ENCODE results near the gene STK32B. TPM values are rescaled to one million over a fixed set of nuclear protein-coding genes. Genes with fewer than 3 reads are reported as not detected.
A peak's percentile ranks its signal among the peaks of the same experiment; 100 is the strongest.

Gene STK32B
- polyA plus RNA-seq, 4 donors: 0.27 to 0.75 (median 0.58) TPM; not detected in 1

DNA sequence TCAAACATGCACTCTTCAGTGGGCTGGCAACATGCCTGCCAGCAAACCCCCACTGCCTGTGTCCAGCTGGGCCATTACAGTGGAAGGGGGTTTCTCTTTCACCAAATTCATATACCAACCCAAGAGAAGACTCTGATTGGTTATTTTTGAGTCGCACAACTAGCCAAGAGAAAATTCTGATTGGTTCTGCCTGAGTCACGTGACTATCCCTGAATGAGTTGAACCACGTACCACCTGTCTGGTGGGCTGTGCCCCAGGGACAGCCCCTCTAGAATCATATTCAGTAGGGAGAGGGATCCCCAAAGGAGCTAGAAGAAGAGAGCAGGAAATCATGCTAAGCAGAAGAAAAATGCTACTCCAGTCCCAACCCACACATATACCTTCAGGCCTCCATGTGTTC is 313.1 kb downstream of the STK32B start:
- no peaks in the 10 kb centered on the region for H3K4me1 ChIP-seq (ENCODE audit: control insufficient read depth in 3 of 3, insufficient read depth in 2 of 3, low read depth in 1 of 3, low read length in 2 of 3)
- no peaks in the 10 kb centered on the region for H3K27me3 ChIP-seq (ENCODE audit: control insufficient read depth in 3 of 3, insufficient read depth in 3 of 3, low read length in 3 of 3)
- H3K27ac ChIP-seq (ENCODE audit: low read depth in 1 of 3, low read length in 2 of 3): no peak overlapping the region
- DNase-seq: no peak
- H3K9me3 ChIP-seq (ENCODE audit: control insufficient read depth in 2 of 2, insufficient read depth in 1 of 2, low read depth in 1 of 2, low read length in 1 of 2): no peaks in the 10 kb centered on the region
- no peak for FAIRE-seq
- no peak overlapping the region for H3K4me3 ChIP-seq (ENCODE audit: low read depth in 1 of 3, low read length in 3 of 3)
- 80 to 87% (median 84%) methylated on average over 3 of the region's 3 CpGs for WGBS, 3 donors
- no peaks in the 10 kb centered on the region for H3K36me3 ChIP-seq (ENCODE audit: control insufficient read depth in 3 of 3, insufficient read depth in 2 of 3, low read depth in 1 of 3, low read length in 3 of 3)

DNA sequence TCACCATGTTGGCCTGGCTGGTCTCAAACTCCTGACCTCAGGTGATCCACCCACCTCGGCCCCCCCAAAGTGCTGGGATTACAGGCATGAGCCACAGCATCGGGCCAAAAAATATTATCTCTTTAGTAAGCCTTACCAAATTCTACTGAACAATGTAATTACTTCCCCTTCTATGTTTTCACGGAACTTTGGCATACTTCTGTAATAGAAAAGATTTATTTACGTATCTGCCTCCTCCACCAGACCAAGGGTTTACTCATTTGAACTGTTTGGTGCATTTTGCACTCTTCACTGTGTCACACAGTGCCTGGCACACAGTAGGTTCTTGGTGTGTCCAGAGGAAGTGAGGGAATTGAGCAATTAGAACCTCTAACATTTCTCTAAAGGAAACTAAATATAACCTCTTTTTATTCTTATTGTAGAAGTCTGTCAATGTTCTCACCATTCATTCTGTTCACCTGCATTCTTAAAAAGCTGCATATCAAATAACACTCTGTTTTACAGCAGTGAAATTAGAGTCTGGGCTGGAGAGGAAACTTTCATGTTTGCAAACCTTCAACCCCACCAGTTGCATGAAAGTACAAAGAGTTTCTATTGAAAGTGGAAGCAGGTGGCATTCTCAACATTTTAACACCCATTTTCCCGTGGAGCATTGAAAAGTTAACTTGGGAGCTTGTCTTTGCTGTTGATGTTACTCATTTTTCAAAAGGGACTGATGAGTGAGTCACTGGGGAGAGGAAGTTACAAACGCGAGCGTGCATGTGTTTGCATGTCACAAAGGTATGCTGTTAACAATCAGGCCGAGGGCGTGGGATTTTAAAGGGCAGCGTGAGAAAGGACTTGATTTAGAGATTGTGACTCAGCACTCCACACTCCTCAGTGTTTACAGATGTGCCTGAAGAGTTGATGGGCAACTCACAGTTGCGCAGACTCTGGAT is 314.1 kb downstream of the STK32B start:
- H3K9me3 ChIP-seq (ENCODE audit: control insufficient read depth in 2 of 2, insufficient read depth in 1 of 2, low read depth in 1 of 2, low read length in 1 of 2): no peaks in the 10 kb centered on the region
- no peak overlapping the region for H3K27ac ChIP-seq (ENCODE audit: low read depth in 1 of 3, low read length in 2 of 3)
- H3K4me3 ChIP-seq (ENCODE audit: low read depth in 1 of 3, low read length in 3 of 3): no peak overlapping the region
- H3K4me1 ChIP-seq (ENCODE audit: control insufficient read depth in 3 of 3, insufficient read depth in 2 of 3, low read depth in 1 of 3, low read length in 2 of 3): no peaks in the 10 kb centered on the region
- FAIRE-seq (no peak), DNase-seq (peak in 1 of 2 donors; percentile 14)
- 28 to 56% (median 35%) methylated on average over 12 of the region's 12 CpGs for WGBS, 3 donors
- H3K27me3 ChIP-seq (ENCODE audit: control insufficient read depth in 3 of 3, insufficient read depth in 3 of 3, low read length in 3 of 3): no peaks in the 10 kb centered on the region
- no peaks in the 10 kb centered on the region for H3K36me3 ChIP-seq (ENCODE audit: control insufficient read depth in 3 of 3, insufficient read depth in 2 of 3, low read depth in 1 of 3, low read length in 3 of 3)

DNA sequence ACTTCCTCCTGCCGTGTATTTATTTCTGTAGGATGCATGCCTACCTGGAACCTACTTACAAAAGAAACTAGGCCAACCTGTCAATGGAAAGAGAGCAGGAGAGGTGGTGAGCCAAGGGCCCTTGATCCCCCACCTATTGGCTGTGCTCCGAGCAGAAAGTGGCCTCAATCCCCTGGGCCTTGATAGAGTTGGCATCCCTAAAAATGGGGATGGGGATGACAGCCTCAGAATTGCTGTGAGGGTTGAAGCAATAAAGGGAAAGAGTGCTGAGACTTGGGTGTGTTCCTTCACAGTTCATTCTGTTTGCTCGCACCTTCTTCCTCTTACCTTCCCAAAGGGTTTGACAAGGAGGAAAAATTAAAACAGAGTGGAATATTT is 314.7 kb downstream of the STK32B start:
- 52 to 75% (median 59%) methylated on average over 3 of the region's 3 CpGs for WGBS, 3 donors
- no peaks in the 10 kb centered on the region for H3K27me3 ChIP-seq (ENCODE audit: control insufficient read depth in 3 of 3, insufficient read depth in 3 of 3, low read length in 3 of 3)
- H3K36me3 ChIP-seq (ENCODE audit: control insufficient read depth in 3 of 3, insufficient read depth in 2 of 3, low read depth in 1 of 3, low read length in 3 of 3): no peaks in the 10 kb centered on the region
- no peak for DNase-seq
- H3K4me3 ChIP-seq (ENCODE audit: low read depth in 1 of 3, low read length in 3 of 3): no peak overlapping the region
- H3K9me3 ChIP-seq (ENCODE audit: control insufficient read depth in 2 of 2, insufficient read depth in 1 of 2, low read depth in 1 of 2, low read length in 1 of 2): no peaks in the 10 kb centered on the region
- FAIRE-seq: no peak
- H3K4me1 ChIP-seq (ENCODE audit: control insufficient read depth in 3 of 3, insufficient read depth in 2 of 3, low read depth in 1 of 3, low read length in 2 of 3): no peaks in the 10 kb centered on the region
- no peak overlapping the region for H3K27ac ChIP-seq (ENCODE audit: low read depth in 1 of 3, low read length in 2 of 3)

DNA sequence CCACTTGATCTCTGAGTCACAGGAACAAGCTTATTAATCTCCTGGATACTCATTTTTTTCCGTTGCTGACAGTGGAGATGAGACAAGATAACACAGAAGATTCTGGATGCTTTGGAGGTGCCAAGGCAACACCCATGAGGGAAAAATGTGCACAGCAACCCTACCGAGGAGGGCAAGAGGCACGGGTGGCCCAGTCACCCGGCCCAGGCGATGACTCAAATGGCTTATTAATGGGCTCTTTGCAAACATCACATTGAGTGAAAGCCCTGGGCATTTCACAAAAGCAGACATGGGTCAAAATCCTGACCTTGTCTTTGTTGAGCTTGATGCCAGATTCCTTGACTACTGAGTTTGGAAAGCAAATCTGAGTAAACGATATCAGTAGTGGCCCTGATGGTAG is 315.1 kb downstream of the STK32B start:
- no peak overlapping the region for H3K4me3 ChIP-seq (ENCODE audit: low read depth in 1 of 3, low read length in 3 of 3)
- H3K36me3 ChIP-seq (ENCODE audit: control insufficient read depth in 3 of 3, insufficient read depth in 2 of 3, low read depth in 1 of 3, low read length in 3 of 3): no peaks in the 10 kb centered on the region
- no peaks in the 10 kb centered on the region for H3K27me3 ChIP-seq (ENCODE audit: control insufficient read depth in 3 of 3, insufficient read depth in 3 of 3, low read length in 3 of 3)
- H3K27ac ChIP-seq (ENCODE audit: low read depth in 1 of 3, low read length in 2 of 3): no peak overlapping the region
- DNase-seq (no peak), FAIRE-seq (no peak)
- no peaks in the 10 kb centered on the region for H3K4me1 ChIP-seq (ENCODE audit: control insufficient read depth in 3 of 3, insufficient read depth in 2 of 3, low read depth in 1 of 3, low read length in 2 of 3)
- 71 to 85% (median 79%) methylated on average over 6 of the region's 6 CpGs for WGBS, 3 donors
- H3K9me3 ChIP-seq (ENCODE audit: control insufficient read depth in 2 of 2, insufficient read depth in 1 of 2, low read depth in 1 of 2, low read length in 1 of 2): no peaks in the 10 kb centered on the region

DNA sequence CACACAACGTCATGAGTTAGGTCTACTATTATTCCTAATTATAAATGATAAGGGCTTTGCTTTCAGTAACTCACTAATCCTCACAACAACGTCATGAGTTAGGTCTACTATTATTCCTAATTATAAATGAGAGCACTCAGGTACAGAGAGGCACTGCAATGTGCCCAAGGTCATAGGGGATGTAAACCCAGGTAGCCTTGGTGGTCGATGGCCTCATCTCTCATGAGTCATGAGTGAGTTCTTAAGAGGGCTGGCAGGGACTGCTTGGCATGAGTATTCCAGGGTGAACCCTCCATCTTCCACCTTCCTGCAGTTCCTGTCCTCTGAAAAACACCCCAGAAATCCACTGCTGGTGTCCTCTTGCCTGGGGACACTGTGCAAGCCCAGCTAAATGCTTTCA is 317.1 kb downstream of the STK32B start:
- H3K9me3 ChIP-seq (ENCODE audit: control insufficient read depth in 2 of 2, insufficient read depth in 1 of 2, low read depth in 1 of 2, low read length in 1 of 2): peaks cover 0 to under 1% of the 10 kb centered on the region in 2 donors
- H3K27ac ChIP-seq (ENCODE audit: low read depth in 1 of 3, low read length in 2 of 3): no peak overlapping the region
- no peaks in the 10 kb centered on the region for H3K36me3 ChIP-seq (ENCODE audit: control insufficient read depth in 3 of 3, insufficient read depth in 2 of 3, low read depth in 1 of 3, low read length in 3 of 3)
- FAIRE-seq: no peak
- H3K4me1 ChIP-seq (ENCODE audit: control insufficient read depth in 3 of 3, insufficient read depth in 2 of 3, low read depth in 1 of 3, low read length in 2 of 3): no peaks in the 10 kb centered on the region
- no peak for DNase-seq
- no peaks in the 10 kb centered on the region for H3K27me3 ChIP-seq (ENCODE audit: control insufficient read depth in 3 of 3, insufficient read depth in 3 of 3, low read length in 3 of 3)
- H3K4me3 ChIP-seq (ENCODE audit: low read depth in 1 of 3, low read length in 3 of 3): no peak overlapping the region
- 66 to 80% (median 73%) methylated on average over 3 of the region's 3 CpGs for WGBS, 3 donors

DNA sequence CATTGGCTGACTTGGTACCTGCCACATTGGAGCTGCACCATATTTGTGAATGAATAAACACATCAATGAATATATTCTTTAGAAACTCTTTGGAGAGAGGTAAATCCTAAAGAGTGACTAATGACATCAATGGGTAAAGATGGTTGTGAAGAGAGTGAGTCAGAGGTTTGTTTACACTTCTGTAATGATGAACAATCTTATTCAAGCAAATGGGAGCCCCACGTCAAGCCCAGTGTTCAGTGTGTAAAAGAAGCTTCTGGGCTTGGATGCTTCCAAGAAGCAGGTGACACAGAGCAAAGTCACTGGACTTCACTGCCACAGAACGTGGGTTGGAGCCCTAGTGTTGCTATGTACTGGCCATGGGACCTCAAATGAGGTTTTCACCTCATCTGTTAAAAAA is 319.0 kb downstream of the STK32B start:
- no peaks in the 10 kb centered on the region for H3K27me3 ChIP-seq (ENCODE audit: control insufficient read depth in 3 of 3, insufficient read depth in 3 of 3, low read length in 3 of 3)
- peaks cover 0 to 3% of the 10 kb centered on the region in 2 donors for H3K9me3 ChIP-seq (ENCODE audit: control insufficient read depth in 2 of 2, insufficient read depth in 1 of 2, low read depth in 1 of 2, low read length in 1 of 2)
- no peaks in the 10 kb centered on the region for H3K4me1 ChIP-seq (ENCODE audit: control insufficient read depth in 3 of 3, insufficient read depth in 2 of 3, low read depth in 1 of 3, low read length in 2 of 3)
- H3K27ac ChIP-seq (ENCODE audit: low read depth in 1 of 3, low read length in 2 of 3): no peak overlapping the region
- no peak for FAIRE-seq
- no peak for DNase-seq
- no peak overlapping the region for H3K4me3 ChIP-seq (ENCODE audit: low read depth in 1 of 3, low read length in 3 of 3)
- H3K36me3 ChIP-seq (ENCODE audit: control insufficient read depth in 3 of 3, insufficient read depth in 2 of 3, low read depth in 1 of 3, low read length in 3 of 3): no peaks in the 10 kb centered on the region
- WGBS, 3 donors: 18 to 50% (median 27%) methylated on average over 2 of the region's 2 CpGs

DNA sequence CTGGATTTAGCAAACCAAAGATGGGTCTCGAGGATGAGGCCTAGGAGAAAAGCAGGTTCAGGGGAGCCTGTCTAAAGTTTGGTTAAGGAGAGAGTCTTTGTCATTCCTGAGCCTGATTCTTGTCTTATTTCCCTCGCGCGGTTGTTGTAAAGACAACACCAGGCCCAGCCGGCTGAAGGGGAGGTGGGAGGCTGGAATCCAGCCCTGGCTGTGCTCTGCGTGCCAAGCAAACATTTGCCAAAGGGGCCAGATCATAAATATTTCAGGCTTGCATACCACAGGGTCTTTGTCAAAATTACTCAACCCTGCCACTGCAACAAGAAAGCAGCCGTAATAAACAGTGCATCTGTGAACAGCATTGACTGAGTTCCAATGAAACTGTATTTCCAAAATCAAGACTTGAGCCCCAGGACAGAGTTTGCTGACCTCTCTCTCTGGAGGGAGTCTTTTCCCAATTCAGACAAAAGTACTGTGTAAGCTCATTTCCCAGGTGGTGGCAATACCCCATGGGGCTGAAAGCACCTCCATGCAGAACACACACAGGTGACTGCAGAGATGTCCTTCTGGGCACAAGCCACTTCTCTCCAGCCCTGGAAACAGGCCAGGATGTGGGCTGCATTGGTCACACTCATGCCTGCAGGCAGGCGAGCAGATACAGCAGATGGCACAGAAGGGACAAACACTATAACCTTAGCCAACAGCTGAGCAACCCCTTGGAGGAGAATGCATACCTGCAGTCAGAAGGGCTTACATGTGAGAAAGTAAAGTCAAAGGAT is 320.3 kb downstream of the STK32B start:
- H3K27me3 ChIP-seq (ENCODE audit: control insufficient read depth in 3 of 3, insufficient read depth in 3 of 3, low read length in 3 of 3): no peaks in the 10 kb centered on the region
- no peak overlapping the region for H3K4me3 ChIP-seq (ENCODE audit: low read depth in 1 of 3, low read length in 3 of 3)
- no peaks in the 10 kb centered on the region for H3K4me1 ChIP-seq (ENCODE audit: control insufficient read depth in 3 of 3, insufficient read depth in 2 of 3, low read depth in 1 of 3, low read length in 2 of 3)
- no peaks in the 10 kb centered on the region for H3K36me3 ChIP-seq (ENCODE audit: control insufficient read depth in 3 of 3, insufficient read depth in 2 of 3, low read depth in 1 of 3, low read length in 3 of 3)
- 39 to 67% (median 51%) methylated on average over 8 of the region's 8 CpGs for WGBS, 3 donors
- DNase-seq (no peak), FAIRE-seq (no peak)
- no peak overlapping the region for H3K27ac ChIP-seq (ENCODE audit: low read depth in 1 of 3, low read length in 2 of 3)
- peaks cover 0 to 3% of the 10 kb centered on the region in 2 donors for H3K9me3 ChIP-seq (ENCODE audit: control insufficient read depth in 2 of 2, insufficient read depth in 1 of 2, low read depth in 1 of 2, low read length in 1 of 2)

DNA sequence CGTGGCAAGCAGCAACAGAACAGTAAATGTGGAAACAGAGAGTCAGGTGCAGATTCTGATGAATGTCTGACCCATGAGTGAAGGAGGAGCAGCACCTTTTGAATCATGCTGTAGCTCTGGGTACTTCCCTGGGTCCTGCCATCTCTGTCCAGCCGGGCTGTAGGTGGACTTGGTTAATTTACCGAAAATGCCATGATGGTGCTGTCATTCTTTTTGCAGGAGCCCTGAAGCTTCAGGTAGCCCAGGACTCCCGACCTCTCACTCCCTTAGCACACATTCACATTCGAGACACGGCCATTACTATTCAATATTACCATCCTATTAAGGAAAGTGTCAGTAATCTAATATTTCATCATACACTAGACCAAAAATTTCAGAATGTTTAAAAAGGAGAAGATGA is 320.9 kb downstream of the STK32B start:
- WGBS, 3 donors: 69 to 80% (median 72%) methylated on average over 6 of the region's 6 CpGs
- no peak for FAIRE-seq

More for the DNA sequence above, 320.9 kb downstream of the STK32B start:
- no peak overlapping the region for H3K4me3 ChIP-seq (ENCODE audit: low read depth in 1 of 3, low read length in 3 of 3)
- no peaks in the 10 kb centered on the region for H3K36me3 ChIP-seq (ENCODE audit: control insufficient read depth in 3 of 3, insufficient read depth in 2 of 3, low read depth in 1 of 3, low read length in 3 of 3)
- no peaks in the 10 kb centered on the region for H3K27me3 ChIP-seq (ENCODE audit: control insufficient read depth in 3 of 3, insufficient read depth in 3 of 3, low read length in 3 of 3)
- no peak for DNase-seq
- H3K27ac ChIP-seq (ENCODE audit: low read depth in 1 of 3, low read length in 2 of 3): no peak overlapping the region
- H3K4me1 ChIP-seq (ENCODE audit: control insufficient read depth in 3 of 3, insufficient read depth in 2 of 3, low read depth in 1 of 3, low read length in 2 of 3): no peaks in the 10 kb centered on the region
- H3K9me3 ChIP-seq (ENCODE audit: control insufficient read depth in 2 of 2, insufficient read depth in 1 of 2, low read depth in 1 of 2, low read length in 1 of 2): peaks cover 0 to 3% of the 10 kb centered on the region in 2 donors
